GM19468 (cell line): Measurements from ENCODE around the gene TPM4.
"Not testable (repeated sequence)": the region's sequence is repeated elsewhere in the genome, so short reads cannot be mapped to it uniquely, and the experiment has no call there.

Experiments used
- ATAC-seq: cut with Tn5 transposase; IDR thresholded peaks from one replicate; pipeline ENCODE4 v1.9.1; 2021; ENCODE audit warnings: mild to moderate bottlenecking, moderate library complexity, moderate number of reproducible peaks; ENCODE audit not compliant: unreplicated experiment; ENCODE audit errors: extremely low read depth

The TPM4 gene

DNA sequence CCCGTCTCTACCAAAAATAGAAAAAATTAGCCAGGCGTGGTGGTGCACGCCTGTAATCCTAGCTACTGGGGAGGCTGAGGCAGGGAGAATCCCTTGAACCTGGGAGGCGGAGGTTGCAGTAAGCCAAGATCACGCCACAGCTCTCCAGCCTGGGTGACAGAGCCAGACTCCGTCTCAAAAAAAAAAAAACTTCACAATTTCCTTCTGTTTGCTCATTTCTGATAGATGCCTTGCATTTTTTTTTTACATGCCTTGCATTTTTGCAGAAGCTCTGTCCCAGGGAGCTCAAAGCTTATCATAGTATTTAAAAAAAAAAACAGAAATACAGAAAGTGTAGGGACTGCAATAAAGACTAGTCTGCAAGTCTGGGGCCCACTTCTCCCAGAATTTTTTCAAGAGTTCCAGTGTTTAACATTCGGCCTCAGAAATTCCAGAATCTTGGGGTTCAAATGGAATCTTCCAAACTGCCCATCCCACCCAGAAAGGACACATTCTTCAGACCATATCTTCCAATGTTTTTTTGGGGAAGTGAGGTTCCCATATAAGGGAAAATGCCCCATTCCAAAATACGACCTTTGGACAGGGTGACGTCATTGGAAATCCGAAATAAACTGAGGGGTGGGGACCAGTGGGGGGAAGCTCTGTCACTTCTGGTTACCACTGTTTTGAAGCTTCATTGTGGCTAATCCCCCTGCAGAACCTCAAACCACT, 18.2 kb downstream of the TPM4 start:
- ATAC-seq: no peak

- no peak for ATAC-seq
Measured at GRCh38 chr19:16095071-16095571, 18.8 kb downstream of the TPM4 start.

DNA sequence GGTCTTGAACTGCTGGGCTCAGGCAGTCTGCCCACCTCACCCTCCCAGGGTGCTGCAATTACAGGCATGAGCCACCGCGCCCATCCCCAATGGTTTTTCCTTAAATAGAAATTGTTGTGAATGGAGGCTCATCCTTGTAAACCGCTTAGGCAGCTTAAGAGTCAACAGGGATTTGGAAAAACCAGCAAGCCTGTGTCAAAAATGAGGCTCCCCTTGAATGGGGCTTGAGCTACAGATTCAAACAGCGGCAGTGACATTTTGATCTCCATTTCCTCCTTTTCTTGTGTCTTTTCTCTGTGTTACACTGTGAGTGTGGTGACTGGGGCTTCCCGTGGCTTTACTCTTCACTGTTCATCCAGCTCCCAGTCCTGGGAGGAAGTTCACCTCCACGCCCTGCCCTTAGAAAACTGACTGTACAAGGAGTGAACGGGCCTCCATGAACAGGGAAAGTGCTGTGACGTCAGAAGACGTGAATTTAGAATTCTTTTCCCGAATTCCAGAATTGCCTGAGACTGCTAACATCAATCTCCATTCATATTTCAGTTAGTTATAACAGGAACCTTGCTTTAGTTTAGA, 20.1 kb downstream of the TPM4 start:
- ATAC-seq: no peak

- no peak for ATAC-seq
Measured at GRCh38 chr19:16098416-16098768, 22.1 kb downstream of the TPM4 start.

- ATAC-seq: no peak
Measured at GRCh38 chr19:16098821-16099220, 22.5 kb downstream of the TPM4 start.

DNA sequence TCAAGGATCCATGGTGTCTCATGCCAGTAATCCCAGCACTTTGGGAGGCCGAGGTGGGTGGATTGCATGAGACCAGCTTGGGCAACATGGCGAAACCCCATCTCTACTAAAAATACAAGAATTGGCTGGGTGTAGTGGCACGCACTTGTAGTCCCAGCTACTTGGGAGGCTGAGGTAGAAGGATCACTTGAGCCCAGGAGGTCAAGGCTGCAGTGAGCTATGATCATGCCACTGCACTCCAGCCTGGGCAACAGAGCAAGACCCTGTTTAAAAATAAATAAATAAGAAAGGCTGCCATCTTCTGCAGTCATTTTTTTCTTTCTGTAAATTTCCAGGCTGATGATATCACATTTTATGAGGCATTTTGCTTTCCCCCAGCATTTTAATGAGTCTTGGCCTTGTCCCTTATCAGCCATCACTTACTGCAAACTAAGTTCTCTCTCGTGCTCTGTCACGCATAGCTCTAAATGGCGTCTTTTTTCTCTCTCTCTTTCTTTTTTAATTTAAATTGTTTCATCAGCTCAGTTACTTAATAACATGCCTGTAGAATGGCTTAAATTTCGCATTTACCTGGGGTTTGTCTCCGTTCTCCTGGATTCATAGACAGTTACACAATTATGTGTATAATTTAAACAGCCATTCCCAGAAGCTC, 23.1 kb downstream of the TPM4 start:
- ATAC-seq: not testable (repeated sequence)

DNA sequence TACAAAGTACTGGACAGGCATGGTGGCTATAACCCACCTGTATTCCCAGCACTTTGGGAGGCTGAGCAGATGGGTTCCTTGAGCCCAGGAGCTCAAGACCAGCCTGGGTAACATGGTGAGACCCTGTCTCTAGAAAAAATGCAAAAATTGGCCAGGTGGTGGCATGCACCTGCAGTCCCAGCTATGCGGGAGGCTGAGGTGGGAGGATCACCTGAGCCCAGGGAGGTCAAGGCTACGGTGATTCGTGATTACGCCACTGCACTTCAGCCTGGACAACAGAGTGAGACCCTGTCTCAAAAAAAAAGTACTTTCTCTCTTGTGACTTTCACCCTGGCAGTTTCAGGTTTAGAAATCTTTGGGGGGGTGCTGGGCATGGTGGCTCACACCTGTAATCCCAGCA, 24.2 kb downstream of the TPM4 start:
- ATAC-seq: no peak

- ATAC-seq: no peak
Measured at GRCh38 chr19:16104722-16105121, 28.4 kb downstream of the TPM4 start.

DNA sequence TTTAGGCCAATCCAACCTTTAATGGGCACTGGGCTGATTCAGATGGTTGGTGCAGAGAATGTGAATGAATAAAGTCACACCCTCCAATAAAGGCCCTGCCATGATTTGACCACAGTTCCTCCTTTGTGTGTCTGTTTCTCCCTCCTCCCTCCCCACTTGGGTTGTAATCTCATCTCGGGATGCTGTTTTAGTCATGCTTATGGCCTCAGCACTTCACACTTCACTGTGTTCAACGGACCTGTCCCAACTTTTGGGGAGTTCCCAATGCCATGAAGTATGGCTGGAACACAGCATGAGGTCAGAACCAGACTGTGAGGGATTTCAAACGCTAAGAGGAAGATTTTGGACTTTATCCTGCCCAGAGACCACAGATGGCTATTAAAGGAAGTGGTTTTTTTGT, 29.8 kb downstream of the TPM4 start:
- no peak for ATAC-seq

- ATAC-seq: peak; percentile 80
Measured at GRCh38 chr19:16111160-16111908, 35.0 kb downstream of the TPM4 start, which contains the start of gene RAB8A. Gene RAB8A, plus strand, starts transcription at chr19:16111889. Its CDS starts 13 bp downstream, at chr19:16111902.

- ATAC-seq: no peak
Measured at GRCh38 chr19:16111909-16112752, 35.8 kb downstream of the TPM4 start.

DNA sequence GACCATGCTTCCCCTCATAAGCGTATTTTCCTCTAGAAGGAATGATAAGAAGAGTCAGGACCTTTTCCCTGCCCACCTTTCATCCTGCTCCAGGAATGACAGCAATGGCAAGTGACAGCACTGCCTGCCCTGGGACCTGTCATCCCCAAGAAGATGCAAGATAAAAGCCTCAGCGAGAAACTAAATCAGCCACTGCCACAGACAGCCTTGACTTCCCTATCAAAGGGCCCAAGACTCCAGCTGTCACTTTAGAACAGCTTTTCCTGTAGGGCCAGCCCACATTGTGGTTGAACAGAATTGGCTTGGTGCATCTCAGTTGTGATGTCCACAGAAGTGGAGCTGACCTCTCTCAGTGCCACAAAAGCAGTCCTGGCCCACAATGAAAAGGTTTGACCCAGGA, 36.5 kb downstream of the TPM4 start:
- no peak for ATAC-seq

DNA sequence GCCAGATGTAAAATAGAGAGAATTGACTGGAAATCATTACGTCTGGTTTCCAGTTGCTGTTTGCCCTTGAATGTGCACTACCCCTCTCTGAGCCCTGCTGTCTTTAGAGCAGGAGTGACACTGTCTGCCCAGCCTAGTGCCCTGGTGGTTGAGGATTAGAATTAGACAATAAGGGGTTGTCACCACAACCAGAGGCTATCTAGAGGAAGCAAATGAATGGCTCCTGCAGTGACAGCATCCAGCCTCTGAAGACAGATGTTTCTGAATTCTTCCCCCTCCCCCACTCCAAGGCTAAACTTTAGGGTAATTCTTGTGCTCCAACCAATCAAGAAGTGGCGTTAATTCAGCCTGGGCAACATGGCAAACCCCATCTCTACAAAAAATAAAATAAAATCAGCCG, 37.4 kb downstream of the TPM4 start:
- no peak for ATAC-seq

GRCh38 chr19:16115301-16116039, 39.2 kb downstream of the TPM4 start:
- ATAC-seq: no peak

- ATAC-seq: no peak
Measured at GRCh38 chr19:16116067-16116466, 39.8 kb downstream of the TPM4 start.

DNA sequence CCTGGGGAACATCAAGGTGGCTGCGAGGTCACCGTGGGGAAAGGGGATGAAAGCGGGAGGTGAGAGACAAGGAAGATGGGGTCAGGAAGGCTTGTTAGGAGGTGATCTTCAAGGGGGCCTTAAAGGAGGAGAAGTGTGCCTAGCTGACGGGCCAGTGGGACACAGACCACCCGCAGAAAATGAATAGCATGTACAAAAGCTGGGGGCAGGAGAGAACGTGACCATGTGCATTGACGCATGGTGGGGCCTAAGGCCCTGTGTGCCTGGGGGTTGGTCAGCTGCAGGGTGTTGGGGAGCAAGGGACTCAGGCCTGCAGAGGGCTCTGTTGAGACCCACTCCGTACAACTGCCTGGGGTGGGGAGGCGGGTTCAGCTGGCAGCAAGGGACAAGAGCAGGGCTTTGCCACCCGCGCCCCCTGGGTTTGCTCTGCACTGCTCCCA, 41.3 kb downstream of the TPM4 start:
- no peak for ATAC-seq

- peak; percentile 58 for ATAC-seq
Measured at GRCh38 chr19:16118489-16119033, 42.3 kb downstream of the TPM4 start.

DNA sequence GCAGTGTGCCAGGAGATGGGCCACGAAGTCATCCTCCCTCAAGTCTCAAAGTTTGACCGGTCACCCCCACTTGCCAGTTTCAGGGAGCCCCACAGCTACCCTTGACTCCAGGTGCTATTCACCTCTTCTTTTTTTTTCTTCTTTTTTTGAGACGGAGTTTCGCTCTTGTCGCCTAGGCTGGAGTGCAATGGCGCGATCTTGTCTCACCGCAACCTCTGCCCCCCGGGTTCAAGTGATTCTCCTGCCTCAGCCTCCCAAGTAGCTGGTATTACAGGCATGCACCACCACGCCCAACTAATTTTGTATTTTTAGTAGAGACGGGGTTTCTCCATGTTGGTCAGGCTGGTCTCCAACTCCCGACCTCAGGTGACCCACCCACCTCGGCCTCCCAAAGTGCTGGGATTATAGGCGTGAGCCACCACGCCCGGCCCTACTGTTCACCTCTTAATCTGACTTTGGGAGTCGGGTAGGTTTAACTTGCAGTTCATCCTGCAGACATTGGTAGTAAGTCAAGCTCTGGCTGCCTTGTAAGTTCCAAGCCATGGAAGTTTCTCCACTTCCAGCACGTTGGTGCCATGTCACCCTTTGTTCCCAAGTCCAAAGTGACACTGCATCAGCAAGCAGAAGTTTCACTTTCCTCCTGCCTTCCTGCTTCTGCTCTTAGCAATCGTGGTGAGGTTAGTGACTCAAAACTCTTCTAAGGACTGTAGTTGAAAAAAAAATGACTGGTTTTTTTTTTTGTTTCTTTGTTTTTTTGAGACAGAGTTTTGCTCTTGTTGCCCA, 43.0 kb downstream of the TPM4 start:
- not testable (repeated sequence) for ATAC-seq
